Fibroblast of villous mesenchyme (primary cell): ENCODE data around the gene CYP27C1. TPM values are rescaled to one million over a fixed set of nuclear protein-coding genes. Genes with fewer than 3 reads are reported as not detected.

ENCODE experiments used
- DNase-seq: peaks from one replicate; pipeline ENCODE4 v3.0.0-alpha.2; 2010; ENCODE audit warnings: low read depth
- H3K4me3 ChIP-seq: 2 replicates; pipeline ENCODE4 v1.5.1; 2011; ENCODE audit warnings: low read depth, mild to moderate bottlenecking, low read length
- total RNA-seq: library from RNA; depleted of rRNA; stranded (reverse); fragments of >200 nt; gene quantifications from 2 replicates; pipeline ENCODE4 v1.2.3, GENCODE V29; 2012
- TF ChIP-seq, protein P1 (sequence below): IDR thresholded peaks from 2 replicates; pipeline ENCODE4 v1.5.1; 2012; ENCODE audit warnings: low read depth, mild to moderate bottlenecking, low read length; ENCODE audit not compliant: insufficient read depth

CYP27C1 gene
- total RNA-seq, 1 donor = under 0.01 TPM

DNA sequence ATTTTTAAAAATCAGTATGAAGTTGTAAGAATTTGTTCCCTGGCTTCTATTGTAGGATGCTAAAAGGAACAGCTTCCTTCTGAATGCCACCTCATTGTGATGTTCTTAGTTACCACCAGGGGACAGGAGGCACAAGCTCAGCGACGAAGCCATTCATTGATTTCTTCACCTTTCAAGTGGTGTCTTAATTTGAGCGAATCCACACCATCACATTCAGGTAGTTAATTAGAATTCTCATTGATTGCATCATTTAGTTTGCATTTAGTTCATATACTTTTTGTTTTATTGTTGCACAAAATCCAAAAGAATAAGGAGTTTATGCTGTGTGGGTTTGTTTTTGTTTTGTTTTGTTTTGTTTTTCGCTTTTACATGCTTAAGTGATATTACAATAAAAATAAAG lies 23.1 kb downstream of the CYP27C1 start:
- no peak overlapping the region for H3K4me3 ChIP-seq
- no peak for DNase-seq
- TF ChIP-seq, protein P1, sequence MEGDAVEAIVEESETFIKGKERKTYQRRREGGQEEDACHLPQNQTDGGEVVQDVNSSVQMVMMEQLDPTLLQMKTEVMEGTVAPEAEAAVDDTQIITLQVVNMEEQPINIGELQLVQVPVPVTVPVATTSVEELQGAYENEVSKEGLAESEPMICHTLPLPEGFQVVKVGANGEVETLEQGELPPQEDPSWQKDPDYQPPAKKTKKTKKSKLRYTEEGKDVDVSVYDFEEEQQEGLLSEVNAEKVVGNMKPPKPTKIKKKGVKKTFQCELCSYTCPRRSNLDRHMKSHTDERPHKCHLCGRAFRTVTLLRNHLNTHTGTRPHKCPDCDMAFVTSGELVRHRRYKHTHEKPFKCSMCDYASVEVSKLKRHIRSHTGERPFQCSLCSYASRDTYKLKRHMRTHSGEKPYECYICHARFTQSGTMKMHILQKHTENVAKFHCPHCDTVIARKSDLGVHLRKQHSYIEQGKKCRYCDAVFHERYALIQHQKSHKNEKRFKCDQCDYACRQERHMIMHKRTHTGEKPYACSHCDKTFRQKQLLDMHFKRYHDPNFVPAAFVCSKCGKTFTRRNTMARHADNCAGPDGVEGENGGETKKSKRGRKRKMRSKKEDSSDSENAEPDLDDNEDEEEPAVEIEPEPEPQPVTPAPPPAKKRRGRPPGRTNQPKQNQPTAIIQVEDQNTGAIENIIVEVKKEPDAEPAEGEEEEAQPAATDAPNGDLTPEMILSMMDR = peak; percentile 39

DNA sequence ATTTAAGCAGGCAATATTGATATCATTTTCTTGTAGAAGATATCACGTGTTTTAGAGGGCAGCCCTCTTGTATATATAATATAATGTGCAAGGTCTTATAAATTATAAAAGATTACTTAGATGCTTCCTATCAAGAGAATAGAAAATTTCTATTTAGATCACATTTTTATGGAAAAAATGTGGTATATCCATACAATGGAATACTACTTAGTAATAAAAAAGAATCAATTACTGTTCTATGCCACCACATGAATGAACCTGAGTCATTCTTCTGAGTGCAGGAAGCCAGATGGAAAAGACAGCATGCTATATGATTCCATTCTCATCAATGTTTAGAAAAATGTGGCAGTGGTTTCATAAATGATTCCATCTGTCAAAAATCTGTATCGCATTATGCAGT lies 23.6 kb downstream of the CYP27C1 start:
- TF ChIP-seq, protein P1 = no peak
- H3K4me3 ChIP-seq = no peak overlapping the region
- no peak for DNase-seq

DNA sequence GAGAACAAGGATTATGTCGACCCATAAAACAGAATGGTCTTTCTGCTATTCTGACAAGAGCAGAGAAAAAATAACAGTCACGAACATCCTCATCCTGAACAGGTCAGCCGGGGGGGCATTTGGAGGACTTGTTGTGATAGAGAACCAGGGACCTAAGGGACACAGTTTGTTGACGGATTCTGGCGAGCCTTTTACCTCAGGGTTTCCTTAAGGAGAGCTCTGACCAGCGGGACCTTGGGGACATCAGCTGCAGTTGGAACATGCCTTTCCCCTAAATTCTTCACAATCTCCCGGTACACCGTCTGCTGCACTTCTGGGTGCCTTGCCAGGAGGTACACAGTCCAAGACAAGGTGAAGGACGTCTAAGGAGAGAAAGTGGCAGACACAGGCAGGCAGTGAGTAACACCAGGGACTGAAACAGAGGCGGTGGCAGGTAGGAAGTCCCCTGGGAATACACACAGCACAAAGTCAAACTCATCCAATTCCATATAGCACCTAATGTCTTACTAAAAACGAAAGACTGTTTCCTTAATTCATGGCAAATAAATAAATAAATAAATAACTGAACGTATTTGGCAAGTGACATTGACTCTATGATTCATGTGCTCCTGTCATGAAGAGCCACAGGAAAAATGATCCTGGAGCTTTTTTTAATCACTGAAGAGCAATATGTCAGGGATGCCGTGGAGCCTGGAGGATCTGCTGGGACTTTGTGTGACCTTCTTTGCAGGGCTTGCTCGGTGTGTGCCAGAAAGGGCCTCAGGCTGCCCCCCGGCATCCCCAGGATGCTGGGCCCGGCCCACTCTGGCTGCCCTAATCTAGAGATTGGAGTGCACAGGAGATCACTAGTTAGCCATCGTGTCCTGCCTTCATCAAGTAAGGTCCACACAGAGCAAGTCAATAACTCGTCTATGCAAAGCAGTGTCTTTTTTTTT lies 24.7 kb downstream of the CYP27C1 start:
- DNase-seq = no peak
- TF ChIP-seq, protein P1 = no peak
- no peak overlapping the region for H3K4me3 ChIP-seq

DNA sequence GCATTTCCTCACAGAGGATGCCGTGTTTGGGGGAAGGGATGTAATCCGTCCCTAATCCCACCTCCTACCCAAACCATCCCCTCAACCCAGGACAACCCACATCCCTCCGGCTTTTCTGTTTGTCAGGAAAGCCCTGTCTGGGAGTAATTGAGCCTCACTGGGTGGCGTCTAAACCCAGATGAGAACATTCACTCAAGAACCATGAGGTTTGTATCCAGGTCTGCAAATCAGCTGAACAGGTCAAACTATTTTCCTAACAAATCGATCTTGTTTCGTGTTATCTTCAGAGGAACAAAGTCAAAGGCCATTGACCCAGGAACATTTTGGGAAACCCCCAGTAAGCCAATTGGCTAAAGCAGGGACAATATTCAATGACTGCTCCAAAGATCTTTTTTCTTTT lies 25.7 kb downstream of the CYP27C1 start:
- no peak overlapping the region for H3K4me3 ChIP-seq
- no peak for DNase-seq
- TF ChIP-seq, protein P1 = no peak

DNA sequence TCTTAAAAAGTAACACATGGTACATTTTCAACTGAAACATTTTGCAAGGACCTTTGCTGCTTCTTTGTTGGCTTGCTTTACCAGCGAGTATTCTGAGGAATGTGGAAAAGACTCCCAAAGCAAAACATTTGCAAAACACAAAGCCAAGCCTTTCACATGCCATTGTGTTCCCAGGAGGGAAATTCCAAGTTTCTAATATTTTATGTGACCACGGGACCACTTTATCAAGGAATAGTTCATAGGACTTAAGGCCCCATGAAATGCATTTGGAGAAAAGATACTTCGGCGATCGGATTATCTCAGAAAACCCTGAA lies 26.2 kb downstream of the CYP27C1 start:
- TF ChIP-seq, protein P1 = no peak
- peak; percentile 63 for DNase-seq
- no peak overlapping the region for H3K4me3 ChIP-seq

DNA sequence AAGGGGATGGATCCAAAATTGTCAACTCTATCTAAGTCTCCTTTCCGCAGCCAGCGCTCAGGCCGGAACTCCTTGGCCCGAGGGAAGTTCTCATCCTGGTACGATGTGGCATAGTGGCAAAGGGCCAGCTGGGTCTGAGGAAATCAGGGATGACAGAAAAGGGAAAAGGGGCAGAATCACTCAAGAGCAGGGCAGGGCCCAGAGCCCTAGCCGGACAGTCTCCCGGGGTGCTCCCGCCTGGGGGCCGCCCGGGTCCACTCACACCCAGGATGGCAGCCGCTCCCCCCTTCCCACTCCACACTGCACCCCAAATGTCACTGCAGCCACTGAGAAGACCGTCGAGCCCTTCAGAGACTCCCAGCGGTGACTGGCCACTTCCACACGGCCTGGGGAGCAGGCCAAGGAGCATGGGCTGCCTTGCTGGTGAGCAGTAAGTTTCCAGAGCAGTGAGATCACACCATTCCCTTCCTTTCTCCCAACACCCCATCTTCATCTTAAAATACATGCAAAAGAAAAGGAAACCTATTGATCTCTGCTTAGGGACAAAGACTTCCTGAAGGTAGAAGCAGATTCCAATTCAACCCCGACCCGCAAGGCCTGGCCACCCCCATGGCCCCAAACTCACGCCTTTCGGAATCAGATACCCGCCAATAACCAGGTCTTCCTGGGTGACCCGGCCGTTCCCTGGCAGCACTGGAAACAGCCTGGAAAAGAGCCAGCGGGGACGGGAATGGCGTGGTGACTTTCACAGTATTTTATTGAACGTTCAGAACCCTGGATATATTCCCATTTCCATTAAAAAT lies 26.7 kb downstream of the CYP27C1 start:
- no peak overlapping the region for H3K4me3 ChIP-seq
- TF ChIP-seq, protein P1 = no peak
- no peak for DNase-seq
